Peyer's patch (tissue), 4 donors: ENCODE results near the gene DOCK11.

Experiments used
- CTCF ChIP-seq, 6 experiments: fragments of 450-650 bp in 4 of 6; fragments of 200-600 bp in 2 of 6; sonication (generic) in 1 of 6; IDR thresholded peaks; one replicate each; pipeline ENCODE4 v1.5.1; 2017 to 2019; ENCODE audit warnings: antibody characterized with exemption in 6 of 6, mild to moderate bottlenecking in 3 of 6, moderate library complexity in 1 of 6
- POLR2A ChIP-seq, 2 donors: fragments of 450-650 bp; IDR thresholded peaks; one replicate each; pipeline ENCODE4 v1.5.1; 2017; ENCODE audit warnings: antibody characterized with exemption in 2 of 2, mild to moderate bottlenecking in 2 of 2, moderate library complexity in 2 of 2

DNA sequence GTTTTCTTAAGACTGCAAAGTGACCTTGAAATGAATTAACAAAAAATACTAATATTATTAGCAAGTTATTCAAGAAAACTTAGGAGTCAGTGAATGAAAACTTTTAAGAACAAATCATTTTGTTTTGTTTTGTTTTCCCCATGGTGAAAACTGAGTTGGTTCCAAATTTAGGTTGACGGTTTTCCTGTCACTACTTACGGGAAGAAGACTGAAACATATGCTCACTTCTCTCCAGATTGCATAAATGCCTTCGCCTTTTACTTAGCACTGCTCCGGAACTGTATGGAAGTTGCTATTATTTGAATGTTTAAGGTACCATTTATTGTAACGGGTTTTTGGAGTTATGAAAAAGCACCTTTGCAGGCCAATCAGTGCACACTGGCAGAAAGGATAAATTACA is 42.8 kb downstream of the DOCK11 start:
- TF ChIP-seq CTCF (IDR thresholded peaks at IDR 0.05) (no peak), POLR2A (IDR thresholded peaks at IDR 0.05) (no peak)
